ENCODE results near the gene DUSP16.
"Not testable (repeated sequence)": the region's sequence is repeated elsewhere in the genome, so short reads cannot be mapped to it uniquely, and the experiment has no call there.

DUSP16 gene

GRCh38 chr12:12592930-12593329 is 30.3 kb upstream of the DUSP16 start:
- no peak for DNase-seq (ENCODE audit: extremely low spot score)
- TF ChIP-seq SP1 (IDR thresholded peaks at IDR 0.05) (no peak), NFRKB (IDR thresholded peaks at IDR 0.05) (no peak), HDGF (IDR thresholded peaks at IDR 0.05; ENCODE audit: borderline replicate concordance) (no peak), TARDBP (IDR thresholded peaks at IDR 0.05) (no peak), FOXM1 (IDR thresholded peaks at IDR 0.05; ENCODE audit: borderline replicate concordance) (no peak), BHLHE40 (IDR thresholded peaks at IDR 0.05; ENCODE audit: borderline replicate concordance) (no peak), ARNT (IDR thresholded peaks at IDR 0.05) (no peak)
- CTCF ChIA-PET: no interaction called here
- POLR2A ChIA-PET: interaction anchor here (0.6 kb wide), 1 partner anchor 12 kb away, joined by 3 read pairs; no protein-coding TSS in a partner anchor

GRCh38 chr12:12590961-12591360 is 28.3 kb upstream of the DUSP16 start:
- ChIA-PET POLR2A (no interaction called here), CTCF (no interaction called here)
- TF ChIP-seq LEF1 (IDR thresholded peaks at IDR 0.05; ENCODE audit: borderline replicate concordance) (no peak), SP1 (IDR thresholded peaks at IDR 0.05) (no peak), ZNF384 (IDR thresholded peaks at IDR 0.05) (no peak), ELF4 (IDR thresholded peaks at IDR 0.05) (no peak), ARNT (IDR thresholded peaks at IDR 0.05) (no peak), HDGF (IDR thresholded peaks at IDR 0.05; ENCODE audit: borderline replicate concordance) (no peak), L3MBTL2 (conservative IDR thresholded peaks at IDR 0.05) (no peak), FOXK2 (IDR thresholded peaks at IDR 0.05) (no peak), CTBP1 (IDR thresholded peaks at IDR 0.05; ENCODE audit: borderline replicate concordance) (no peak), FOXA1 (IDR thresholded peaks at IDR 0.05) (no peak), NFRKB (IDR thresholded peaks at IDR 0.05) (no peak), BHLHE40 (IDR thresholded peaks at IDR 0.05; ENCODE audit: borderline replicate concordance) (no peak), SUZ12 (IDR thresholded peaks at IDR 0.05) (no peak), TARDBP (IDR thresholded peaks at IDR 0.05) (no peak), PKNOX1 (IDR thresholded peaks at IDR 0.05) (no peak), FOXM1 (IDR thresholded peaks at IDR 0.05; ENCODE audit: borderline replicate concordance) (no peak)

GRCh38 chr12:12588436-12588835 is 25.8 kb upstream of the DUSP16 start:
- DNase-seq (ENCODE audit: extremely low spot score); POLR2A ChIA-PET; CTCF ChIA-PET: not testable (repeated sequence)

More at GRCh38 chr12:12590961-12591360, 28.3 kb upstream of the DUSP16 start:
- no peak for DNase-seq (ENCODE audit: extremely low spot score)

GRCh38 chr12:12587878-12588277 is 25.2 kb upstream of the DUSP16 start:
- DNase-seq (ENCODE audit: extremely low spot score): no peak
- ChIA-PET POLR2A (no interaction called here), CTCF (no interaction called here)
- TF ChIP-seq CTBP1 (IDR thresholded peaks at IDR 0.05; ENCODE audit: borderline replicate concordance) (no peak), L3MBTL2 (conservative IDR thresholded peaks at IDR 0.05) (no peak), ARNT (IDR thresholded peaks at IDR 0.05) (no peak), ELF4 (IDR thresholded peaks at IDR 0.05) (no peak), BHLHE40 (IDR thresholded peaks at IDR 0.05; ENCODE audit: borderline replicate concordance) (no peak), ZNF384 (IDR thresholded peaks at IDR 0.05) (no peak), HDGF (IDR thresholded peaks at IDR 0.05; ENCODE audit: borderline replicate concordance) (no peak), SP1 (IDR thresholded peaks at IDR 0.05) (no peak), FOXA1 (IDR thresholded peaks at IDR 0.05) (no peak), PKNOX1 (IDR thresholded peaks at IDR 0.05) (no peak), SUZ12 (IDR thresholded peaks at IDR 0.05) (no peak), LEF1 (IDR thresholded peaks at IDR 0.05; ENCODE audit: borderline replicate concordance) (no peak), FOXK2 (IDR thresholded peaks at IDR 0.05) (no peak), FOXM1 (IDR thresholded peaks at IDR 0.05; ENCODE audit: borderline replicate concordance) (no peak), NFRKB (IDR thresholded peaks at IDR 0.05) (no peak)

GRCh38 chr12:12586879-12587675 is 24.4 kb upstream of the DUSP16 start:
- CTCF ChIA-PET: interaction anchor here (1.0 kb wide), 1 partner anchor 12 kb away, joined by 3 read pairs; no protein-coding TSS in a partner anchor

More at GRCh38 chr12:12586879-12587675, 24.4 kb upstream of the DUSP16 start:
- TF ChIP-seq ARNT (IDR thresholded peaks at IDR 0.05) (no peak), ELF4 (IDR thresholded peaks at IDR 0.05) (no peak), HDGF (IDR thresholded peaks at IDR 0.05; ENCODE audit: borderline replicate concordance) (no peak), TARDBP (IDR thresholded peaks at IDR 0.05) (no peak), SUZ12 (IDR thresholded peaks at IDR 0.05) (no peak), ZNF384 (IDR thresholded peaks at IDR 0.05) (no peak), FOXM1 (IDR thresholded peaks at IDR 0.05; ENCODE audit: borderline replicate concordance) (no peak), NFRKB (IDR thresholded peaks at IDR 0.05) (no peak), L3MBTL2 (conservative IDR thresholded peaks at IDR 0.05) (no peak), LEF1 (IDR thresholded peaks at IDR 0.05; ENCODE audit: borderline replicate concordance) (no peak), PKNOX1 (IDR thresholded peaks at IDR 0.05) (no peak), BHLHE40 (IDR thresholded peaks at IDR 0.05; ENCODE audit: borderline replicate concordance) (no peak)
- DNase-seq (ENCODE audit: extremely low spot score): no peak
- POLR2A ChIA-PET: interaction anchor here (1.1 to 1.3 kb wide), 2 partner anchors 8 to 24 kb away, joined by 3 read pairs; partner anchors contain the start of gene CREBL2

Measured in HEK293T (cell line).